Measurements from ENCODE around the gene CBX3.
"Not testable (repeated sequence)": the region's sequence is repeated elsewhere in the genome, so short reads cannot be mapped to it uniquely, and the experiment has no call there.

Gene CBX3

DNA sequence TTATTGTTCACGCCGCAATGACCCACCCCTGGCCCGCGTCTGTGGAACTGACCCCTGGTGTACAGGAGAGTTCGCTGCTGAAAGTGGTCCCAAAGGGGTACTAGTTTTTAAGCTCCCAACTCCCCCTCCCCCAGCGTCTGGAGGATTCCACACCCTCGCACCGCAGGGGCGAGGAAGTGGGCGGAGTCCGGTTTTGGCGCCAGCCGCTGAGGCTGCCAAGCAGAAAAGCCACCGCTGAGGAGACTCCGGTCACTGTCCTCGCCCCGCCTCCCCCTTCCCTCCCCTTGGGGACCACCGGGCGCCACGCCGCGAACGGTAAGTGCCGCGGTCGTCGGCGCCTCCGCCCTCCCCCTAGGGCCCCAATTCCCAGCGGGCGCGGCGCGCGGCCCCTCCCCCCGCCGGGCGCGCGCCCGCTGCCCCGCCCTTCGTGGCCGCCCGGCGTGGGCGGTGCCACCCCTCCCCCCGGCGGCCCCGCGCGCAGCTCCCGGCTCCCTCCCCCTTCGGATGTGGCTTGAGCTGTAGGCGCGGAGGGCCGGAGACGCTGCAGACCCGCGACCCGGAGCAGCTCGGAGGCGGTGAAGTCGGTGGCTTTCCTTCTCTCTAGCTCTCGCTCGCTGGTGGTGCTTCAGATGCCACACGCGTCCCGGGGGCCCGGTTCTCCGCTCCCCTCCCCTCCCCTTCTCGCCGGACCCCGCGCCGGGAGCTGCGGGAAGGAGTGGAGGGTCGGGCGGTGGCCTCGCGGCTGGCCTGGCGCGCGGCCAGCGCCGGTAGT is at the start of gene CBX3:
Gene CBX3 (plus strand): TSS at position 499 of the 772 bp plus-strand sequence. CDS start 1,254 bp downstream, outside the sequence.
- peak; percentile 79 to 81 for DNase-seq (ENCODE audit: low read depth in 2 of 2)

DNA sequence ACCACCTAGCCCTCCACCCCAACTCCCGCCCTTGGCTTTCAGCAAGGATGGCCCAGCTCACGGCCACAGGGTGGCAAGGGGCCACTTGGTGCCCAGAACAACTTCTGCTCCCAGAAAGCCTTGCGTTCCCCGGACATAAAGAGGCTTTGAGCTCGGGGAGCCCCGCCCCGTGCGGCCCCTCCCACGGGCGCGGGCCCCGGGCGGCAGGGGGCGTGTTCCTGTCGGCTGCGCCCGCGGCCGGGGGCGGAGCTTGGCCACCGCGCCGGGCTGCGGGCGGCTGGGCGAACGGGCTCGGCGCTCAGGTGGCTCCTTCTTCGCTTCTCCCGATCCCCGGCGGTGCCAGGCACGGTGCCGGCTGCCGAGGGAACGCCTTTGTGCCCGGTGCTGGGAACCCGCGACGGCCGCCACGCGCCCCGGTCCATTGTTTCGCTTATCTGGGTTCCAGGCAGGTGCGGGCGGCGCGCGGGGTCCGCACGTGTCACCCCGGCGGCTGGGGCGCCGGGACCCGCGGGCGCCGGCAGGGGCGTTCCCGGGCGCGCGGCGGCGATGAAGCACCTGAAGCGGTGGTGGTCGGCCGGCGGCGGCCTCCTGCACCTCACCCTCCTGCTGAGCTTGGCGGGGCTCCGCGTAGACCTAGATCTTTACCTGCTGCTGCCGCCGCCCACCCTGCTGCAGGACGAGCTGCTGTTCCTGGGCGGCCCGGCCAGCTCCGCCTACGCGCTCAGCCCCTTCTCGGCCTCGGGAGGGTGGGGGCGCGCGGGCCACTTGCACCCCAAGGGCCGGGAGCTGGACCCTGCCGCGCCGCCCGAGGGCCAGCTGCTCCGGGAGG is 49.4 kb upstream of the CBX3 start, which contains the start of gene NFE2L3:
Gene NFE2L3 (plus strand): TSS at position 246 of the 829 bp plus-strand sequence. CDS start 301 bp downstream, at position 547.
- peak; percentile 53 to 58 for DNase-seq (ENCODE audit: low read depth in 2 of 2)

DNA sequence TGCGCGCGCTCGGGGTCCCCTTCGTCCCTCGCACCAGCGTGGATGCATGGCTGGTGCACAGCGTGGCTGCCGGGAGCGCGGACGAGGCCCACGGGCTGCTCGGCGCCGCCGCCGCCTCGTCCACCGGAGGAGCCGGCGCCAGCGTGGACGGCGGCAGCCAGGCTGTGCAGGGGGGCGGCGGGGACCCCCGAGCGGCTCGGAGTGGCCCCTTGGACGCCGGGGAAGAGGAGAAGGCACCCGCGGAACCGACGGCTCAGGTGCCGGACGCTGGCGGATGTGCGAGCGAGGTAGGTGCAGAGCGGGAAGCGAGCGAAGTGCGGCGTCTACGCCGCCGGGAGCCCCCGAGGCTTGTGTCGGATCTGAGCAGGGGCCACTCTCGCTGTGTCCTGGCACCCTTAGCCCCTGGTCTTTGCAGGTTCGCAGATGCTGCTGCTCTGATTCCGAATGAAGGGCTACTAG is 48.7 kb upstream of the CBX3 start:
- DNase-seq (ENCODE audit: low read depth in 2 of 2) = not testable (repeated sequence)

DNA sequence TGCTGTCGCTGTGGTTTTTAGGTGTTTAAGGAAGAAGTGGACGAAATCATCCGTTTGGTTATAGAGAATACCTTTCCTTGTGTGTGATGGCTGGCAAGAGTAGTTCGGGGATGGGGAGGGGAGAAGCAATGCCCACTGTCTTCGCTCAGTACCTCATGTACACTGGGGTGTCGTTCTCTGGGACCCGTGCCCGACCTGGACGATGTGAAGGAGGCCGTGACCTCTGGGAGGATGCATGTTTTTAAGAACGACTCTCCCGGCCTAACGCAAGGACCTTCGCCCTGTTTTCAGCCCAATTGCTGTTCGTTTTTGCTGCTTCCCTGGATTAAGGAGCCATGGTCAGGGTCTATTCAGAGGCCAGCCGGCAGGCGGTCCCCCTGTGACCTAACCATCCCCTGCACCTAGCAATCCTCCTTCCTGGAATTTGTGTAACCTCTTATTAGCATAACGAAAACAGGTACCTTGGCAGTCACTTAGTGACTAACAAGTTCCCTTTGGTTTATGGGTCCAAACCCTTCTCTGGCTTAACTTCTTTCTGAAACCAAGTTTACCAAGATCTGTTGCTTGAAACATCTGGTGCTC is 48.2 kb upstream of the CBX3 start:
- no peak for DNase-seq (ENCODE audit: low read depth in 2 of 2)

DNA sequence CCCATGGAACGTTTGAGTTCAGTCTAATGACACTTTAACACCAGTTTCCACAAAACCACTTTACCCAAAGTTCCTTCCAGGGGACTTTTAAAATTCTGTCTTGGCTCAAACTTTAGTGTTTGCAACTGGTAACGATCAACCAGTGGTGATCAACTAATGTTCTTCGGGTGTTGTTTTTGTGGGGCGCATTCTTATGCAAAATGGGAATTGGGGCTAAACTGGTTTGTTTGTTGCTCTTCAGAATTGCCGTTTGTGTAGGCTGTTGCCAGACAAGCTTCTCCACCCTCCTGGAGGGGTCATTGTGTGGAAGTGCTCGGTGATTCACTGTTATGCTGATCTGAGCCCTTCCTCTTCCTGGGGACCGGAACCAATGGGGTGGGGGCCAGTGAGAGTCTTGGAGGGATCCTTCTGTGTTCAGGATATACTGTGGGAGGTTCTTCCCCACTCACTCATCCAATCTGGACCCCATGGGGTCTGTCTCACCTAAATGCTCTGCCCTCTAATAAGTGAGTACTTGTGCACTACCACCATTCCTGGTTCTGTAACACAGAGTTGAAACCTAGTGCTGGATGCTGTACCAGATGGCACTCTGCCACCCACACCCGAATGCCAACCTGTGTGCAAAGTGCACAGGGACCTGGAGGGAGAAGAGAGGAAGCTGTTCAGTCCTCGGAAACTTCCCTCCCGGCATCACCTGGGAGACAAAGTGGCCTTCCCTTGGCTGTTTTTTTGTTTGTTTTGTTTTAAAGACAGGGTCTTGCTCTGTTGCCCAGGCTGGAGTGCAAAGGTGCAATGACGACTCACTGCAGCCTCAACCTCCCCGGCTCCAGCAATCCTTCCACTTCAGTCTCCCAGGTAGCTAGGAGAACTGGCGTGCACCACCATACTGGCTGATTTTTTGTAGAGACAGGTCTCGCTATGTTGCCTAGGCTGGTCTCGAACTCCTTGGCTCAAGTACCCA is 47.4 kb upstream of the CBX3 start:
- DNase-seq (ENCODE audit: low read depth in 2 of 2) = no peak

DNA sequence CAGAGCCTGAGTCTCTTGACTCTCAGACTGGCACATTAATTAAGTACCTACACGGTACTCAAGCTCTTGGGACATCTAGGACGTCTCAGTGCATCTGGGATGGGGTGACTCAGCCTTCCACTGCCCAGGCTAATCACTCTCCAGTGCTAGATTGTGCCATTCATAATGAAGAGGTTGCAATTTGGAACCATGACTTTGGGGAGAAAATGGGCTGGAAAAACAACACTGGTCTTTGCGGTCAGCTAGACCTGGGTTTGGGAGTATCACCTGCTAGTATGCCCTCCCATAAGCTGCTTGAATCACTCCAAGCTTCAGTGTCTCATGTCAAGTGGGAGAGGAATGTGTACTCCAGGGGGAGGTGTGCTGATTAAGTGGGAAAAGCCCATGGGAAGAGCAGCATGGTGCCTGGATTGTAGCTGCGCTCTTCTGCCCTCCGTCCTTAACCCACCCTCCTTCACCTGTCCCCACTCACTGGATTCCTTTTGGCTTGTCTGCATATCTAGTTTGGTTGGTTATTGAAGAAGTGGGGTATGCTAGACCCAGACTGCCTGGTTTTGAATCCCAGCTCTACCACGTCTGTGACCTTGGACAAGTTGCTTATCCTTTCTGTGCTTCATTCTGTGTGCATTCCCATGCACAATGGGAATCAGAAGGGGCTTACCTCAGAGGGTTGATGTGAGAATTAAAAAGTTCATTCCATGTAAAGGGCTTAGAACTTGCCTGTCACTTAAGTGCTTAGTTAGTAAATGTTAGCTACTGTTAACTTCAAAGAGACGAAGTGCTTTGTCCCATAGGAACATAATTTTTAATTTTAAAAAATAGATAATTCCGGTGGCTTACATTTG is 45.8 kb upstream of the CBX3 start:
- DNase-seq (ENCODE audit: low read depth in 2 of 2) = no peak

DNA sequence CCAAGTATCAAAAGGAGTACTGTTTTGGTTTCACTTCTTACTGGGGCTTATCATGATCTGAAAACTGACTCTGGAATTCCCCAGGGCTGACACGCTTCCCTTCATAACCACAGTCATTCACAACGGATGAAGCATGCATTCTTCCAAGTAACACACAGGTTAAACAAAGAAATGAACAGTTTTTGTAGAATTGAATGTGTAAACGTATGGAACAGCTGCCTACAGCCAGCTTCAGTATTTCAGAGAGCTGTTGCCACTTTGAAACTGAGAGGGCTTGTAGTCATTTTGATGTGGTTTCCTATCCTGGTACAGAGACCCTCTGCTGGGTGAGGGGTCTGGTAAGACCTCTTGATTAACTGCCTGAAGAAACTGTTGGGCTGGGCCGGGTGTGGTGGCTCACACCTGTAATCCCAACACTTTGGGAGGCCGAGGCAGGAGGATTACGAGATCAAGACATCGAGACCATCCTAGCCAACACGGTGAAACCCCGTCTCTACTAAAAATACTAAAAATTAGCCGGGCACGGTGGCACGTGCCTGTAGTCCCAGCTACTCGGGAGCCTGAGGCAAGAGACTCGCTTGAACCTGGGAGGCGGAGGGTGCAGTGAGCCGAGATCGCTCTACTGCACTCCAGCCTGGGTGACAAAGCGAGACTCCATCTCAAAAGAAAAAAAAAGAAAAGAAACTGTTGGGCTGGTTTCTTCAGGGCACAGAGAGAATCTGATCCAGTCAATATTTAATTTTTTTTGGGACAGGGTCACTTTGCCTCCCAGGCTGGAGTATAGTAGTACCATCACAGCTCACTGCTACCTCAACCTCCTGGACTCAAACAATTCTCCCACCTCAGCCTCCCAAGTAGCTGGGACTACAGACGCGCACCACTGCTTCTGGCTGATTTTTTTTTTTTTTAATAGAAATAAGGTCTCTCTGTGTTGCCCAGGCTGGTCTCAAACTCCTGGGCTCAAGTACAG is 44.8 kb upstream of the CBX3 start:
- no peak for DNase-seq (ENCODE audit: low read depth in 2 of 2)

DNA sequence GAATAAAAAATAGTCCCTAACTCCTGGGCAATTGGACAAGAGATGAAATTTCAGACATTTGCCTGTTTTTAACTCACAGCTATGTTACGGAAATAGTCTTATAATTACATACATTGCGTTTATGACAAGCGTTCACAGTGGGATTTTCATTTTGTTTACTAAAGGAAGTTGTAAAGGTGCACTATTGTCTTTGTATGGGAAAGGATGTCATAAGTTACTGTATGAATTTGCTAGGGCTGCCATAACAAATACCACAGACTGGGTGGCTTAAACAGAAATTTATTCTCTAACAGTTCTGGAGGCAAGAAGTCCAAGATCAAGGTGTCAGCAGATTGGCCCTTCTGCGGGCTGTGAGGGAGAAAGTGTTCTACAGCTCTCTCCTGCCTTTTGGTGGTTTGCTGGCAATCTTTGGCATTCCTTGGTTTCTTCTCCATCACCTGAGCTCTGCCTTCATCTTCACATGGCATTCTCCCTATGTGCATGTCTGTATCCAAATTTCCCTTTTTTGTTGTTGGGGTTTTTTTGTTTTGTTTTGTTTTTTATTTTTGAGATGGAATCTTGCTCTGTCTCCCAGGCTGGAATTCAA is 43.9 kb upstream of the CBX3 start:
- DNase-seq (ENCODE audit: low read depth in 2 of 2) = no peak

DNA sequence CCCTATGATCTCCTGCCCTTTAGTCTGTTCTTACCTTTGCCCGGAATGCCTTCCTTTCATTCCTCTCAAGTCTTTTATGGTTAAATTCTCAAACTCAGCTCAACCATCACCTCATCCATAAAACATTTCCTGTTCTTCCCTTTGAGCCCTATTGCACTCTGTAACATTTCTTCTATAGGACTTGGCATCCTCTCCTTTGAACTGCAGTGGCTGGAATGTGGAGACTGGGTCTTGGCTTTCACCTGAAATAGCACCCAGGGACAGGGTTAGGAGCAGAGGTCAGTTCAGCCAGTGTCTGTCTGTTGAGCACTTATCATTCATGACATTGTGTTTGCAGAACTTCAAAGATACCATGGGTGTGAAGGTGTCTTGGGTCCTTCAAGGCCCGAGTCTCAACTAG is 42.3 kb upstream of the CBX3 start:
- DNase-seq (ENCODE audit: low read depth in 2 of 2) = no peak

DNA sequence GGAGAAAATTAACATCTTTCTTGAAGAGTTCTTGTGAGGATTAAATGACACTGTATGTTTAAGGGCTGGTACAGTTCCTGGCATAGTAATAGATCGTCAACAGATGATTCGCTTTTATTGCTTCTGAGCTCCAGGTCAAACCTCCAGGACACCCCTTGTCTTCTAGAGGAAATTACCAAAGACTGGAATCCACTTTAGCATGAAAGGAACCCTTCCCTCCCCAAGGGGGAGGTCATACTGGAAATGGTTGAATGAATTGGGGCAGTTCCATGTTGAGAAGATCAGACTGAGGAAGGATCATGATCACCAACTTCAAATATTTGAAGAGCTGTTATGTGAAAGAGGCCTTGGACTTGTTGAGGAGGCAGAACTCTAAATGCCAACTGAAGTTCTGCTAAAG is 40.6 kb upstream of the CBX3 start:
- no peak for DNase-seq (ENCODE audit: low read depth in 2 of 2)

DNA sequence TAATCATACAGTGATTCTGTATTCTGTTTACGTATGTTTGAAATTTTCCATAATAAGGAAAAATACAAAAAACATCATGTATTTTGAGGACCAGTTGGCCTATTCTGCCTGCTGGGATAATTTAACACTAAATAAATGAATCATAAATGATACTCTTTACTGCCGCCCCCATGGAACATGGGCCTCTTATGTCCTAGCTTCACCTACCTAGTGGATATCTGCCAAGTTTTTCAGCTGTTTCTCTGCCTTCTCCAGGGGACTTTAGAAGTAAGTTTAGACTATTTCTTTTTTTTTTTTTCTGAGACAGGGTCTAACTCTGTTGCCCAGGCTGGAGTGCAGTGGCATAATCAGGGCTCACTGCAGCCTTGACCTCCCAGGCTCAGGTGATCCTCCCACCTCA is 39.1 kb upstream of the CBX3 start:
- DNase-seq (ENCODE audit: low read depth in 2 of 2) = no peak

DNA sequence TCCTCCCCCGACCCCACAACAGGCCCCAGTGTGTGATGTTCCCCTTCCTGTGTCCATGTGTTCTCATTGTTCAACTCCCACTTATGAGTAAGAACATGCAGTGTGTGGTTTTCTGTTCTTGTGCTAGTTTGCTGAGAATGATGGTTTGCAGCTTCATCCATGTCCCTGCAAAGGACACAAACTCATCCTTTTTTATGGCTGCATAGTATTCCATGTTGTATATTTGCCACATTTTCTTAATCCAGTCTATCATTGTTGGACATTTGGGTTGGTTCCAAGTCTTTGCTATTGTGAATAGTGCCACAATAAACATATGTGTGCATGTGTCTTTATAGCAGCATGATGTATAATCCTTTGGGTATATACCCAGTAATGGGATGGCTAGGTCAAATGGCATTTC is 37.7 kb upstream of the CBX3 start:
- DNase-seq (ENCODE audit: low read depth in 2 of 2) = not testable (repeated sequence)

DNA sequence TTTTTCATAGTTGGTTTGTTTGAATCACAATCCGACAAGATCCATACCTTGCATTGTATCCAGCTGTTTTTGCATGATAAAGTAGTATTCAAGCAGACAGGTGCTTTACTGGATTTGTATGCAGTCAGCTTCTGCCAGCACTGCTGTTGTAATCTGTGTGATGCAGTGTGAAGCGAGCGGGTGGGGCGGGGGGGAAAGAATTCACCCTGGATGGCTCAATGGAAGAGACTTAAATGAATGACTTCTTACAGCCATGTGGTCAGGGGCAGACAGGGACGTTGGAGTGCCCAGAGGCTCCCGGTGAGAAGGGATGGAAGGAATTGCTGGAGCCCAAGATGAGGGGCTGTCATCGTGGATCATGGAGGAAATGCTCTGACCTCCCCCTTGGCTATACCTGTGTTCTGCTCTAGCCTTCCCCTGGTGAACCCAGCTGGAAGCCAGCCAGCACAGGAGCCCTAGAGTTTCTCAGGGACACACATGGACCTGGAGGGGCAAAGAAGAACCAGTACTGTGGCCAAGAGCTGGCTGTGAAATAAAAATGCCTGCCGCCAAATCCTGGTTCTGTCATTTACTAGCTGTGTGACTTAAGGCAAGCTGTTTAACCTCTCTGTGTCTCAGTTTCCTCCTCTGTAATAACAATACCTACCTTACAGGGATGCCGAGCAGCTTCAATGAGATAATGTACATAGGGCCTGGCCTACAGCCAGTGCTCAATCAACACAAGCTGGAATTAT is 35.4 kb upstream of the CBX3 start:
- DNase-seq (ENCODE audit: low read depth in 2 of 2) = no peak

DNA sequence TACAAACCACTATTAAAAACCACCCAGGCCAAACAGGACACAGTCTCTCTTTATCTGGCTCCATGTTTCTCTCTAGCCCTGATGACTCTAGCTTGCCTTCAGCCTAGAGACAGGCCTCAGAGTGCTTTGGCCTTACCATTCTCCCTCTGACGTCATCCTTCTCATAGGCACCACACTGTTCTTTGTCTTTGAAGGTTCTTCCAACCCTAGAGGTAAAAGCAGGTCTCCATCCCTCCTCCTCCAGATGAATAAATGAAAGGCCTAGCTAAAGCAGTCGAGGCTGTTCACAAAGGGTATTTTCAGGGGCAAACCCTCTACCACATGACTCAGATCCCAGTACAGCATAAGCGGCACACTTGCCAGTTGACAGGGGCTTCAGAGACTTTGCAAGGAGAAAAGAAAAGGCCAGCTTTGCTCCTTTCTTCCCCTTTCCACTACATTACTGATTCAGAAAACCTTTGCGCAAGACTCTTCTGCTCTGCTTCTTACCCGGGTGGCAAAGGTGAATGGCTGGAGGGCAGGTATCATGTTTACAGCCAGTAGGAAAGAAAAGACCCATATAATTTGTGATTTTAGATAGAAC is 34.8 kb upstream of the CBX3 start:
- no peak for DNase-seq (ENCODE audit: low read depth in 2 of 2)

DNA sequence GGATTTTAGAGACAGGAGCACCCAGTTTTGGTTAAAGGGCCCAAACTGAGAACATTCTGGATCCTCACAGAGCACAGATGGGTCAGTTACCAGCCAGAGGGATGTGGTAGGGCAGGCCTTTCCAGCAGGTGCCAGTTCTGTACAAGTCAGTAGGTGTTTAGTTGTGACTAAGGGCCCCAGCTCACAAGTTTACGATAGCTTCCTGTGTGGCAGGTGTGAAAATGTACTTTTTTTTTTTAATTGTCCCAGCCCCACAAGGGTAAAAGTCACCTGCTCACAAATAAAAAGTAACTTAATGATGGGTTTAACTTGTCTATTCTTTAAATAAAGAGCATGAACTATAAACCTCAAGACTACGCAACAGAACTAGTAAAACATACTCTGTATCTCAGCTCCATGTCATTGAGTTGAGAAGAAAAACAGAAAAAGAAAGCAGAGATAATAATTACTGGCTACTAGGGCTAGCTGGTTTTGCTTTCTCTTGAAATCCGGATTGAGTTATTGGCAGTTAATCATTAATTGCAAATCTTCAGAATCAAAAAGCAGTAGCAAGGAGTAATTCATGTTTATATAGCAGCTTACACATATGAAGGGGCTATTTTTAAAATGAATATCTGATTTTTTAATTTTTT is 34.1 kb upstream of the CBX3 start:
- no peak for DNase-seq (ENCODE audit: low read depth in 2 of 2)

DNA sequence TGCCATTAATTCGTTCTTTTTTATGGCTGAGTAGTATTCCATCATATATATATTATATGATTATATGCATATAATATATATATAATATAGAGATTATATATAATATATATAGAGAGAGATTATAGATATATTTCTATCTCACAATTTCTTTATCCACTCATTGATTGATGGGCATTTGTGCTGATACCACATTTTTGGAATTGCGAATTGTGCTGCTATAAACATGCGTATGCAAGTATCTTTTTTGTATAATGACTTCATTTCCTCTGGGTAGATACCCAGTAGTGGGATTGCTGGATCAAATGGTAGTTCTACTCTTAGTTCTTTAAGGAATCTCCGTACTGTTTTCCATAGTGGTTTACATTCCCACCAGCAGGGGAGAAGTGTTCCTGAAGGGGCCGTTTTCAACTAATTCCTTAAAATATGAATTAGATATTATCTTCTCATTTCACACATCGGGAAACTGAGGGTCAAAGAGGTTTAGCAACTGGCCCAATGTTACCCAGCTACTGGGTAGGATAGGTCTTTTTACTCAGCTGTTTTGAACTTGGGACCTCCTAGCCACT is 33.0 kb upstream of the CBX3 start:
- no peak for DNase-seq (ENCODE audit: low read depth in 2 of 2)

DNA sequence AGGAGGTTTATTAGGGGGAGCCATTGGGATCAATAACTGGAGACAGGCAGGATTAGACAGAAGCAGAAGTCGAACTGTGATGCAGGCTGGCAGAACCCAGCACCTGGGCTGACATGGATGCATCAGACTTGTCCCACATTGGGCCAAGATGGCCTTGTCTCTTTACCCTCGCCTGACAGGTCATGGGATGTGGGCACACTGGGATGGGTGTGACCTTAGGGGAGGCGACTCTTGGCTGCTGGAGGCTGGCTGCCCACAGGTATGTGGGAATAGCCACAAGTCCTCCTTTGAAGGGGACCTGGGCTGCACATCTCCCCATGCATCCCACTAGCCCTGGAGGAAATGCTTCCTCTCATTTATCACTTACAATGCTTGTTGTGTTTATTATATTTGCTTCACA is 32.3 kb upstream of the CBX3 start:
- no peak for DNase-seq (ENCODE audit: low read depth in 2 of 2)
